Measurements from ENCODE around the gene AMIGO3.

The AMIGO3 gene

DNA sequence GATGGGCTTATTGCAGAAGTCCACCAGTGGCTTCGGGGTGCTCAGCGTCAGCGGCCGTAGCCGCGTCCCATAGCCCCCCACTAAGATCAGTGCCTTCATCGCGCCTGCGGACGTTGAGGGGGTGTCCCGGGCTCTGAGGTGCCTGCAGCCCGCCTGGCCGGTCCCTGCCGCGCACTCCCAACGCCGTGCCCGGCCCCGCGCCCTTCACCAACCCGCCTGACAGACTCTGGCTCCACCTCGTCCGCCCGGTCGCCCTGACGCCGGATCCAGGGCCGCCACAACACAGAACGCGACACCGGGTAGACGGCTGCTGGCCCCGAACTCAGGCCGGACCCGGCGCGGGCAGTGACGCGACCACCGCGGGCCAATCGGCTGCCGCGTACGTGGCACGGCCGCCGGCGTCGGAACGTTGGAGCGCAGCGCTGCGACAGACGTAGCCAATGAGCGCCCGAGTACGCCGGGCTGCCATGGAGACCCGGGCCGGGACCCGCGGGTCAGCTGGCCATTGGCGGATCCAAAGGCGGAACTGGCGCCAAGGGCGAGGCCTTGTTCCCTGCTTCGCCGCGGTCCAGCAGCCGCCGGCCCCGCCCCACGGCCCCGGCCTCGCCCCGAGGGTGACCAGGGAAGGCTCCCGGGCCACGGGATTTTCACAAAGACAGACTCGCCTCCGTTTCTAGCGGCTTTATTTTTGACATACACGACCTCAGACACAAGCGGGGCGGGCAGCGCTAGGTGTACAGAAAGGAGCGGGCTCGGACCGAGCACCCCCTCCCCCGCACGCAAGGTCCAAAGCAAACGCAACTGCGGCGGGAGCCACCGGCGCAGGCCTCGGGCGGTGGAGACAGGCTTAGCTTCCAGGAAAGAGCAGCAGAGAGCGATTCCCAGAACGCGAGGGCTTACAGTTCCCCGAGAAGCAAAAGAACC, 4.4 kb upstream of the AMIGO3 start, which contains the start of gene GMPPB:
GMPPB (minus strand) TSS at position 324 of the 924 bp plus-strand sequence; CDS start at position 99, 225 bp downstream.
- DNase-seq, result peak; percentile 91

DNA sequence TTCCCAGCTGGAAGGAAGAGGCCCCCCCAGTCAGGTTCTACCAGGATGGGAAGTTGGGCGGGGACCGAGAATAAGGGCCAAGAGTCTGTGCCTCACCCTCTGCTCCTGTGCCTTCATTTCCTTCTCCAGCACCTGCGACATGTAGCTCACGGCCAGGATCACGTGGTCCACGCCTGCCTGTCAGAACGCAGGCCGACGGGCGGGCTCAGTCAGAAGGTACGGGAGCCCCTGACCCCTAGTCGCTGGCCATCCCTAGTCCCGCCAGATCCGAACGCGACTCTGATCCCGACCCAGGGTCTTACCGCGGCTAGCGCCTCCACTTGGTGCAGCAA, 3.8 kb upstream of the AMIGO3 start:
- peak; percentile 27 for DNase-seq

DNA sequence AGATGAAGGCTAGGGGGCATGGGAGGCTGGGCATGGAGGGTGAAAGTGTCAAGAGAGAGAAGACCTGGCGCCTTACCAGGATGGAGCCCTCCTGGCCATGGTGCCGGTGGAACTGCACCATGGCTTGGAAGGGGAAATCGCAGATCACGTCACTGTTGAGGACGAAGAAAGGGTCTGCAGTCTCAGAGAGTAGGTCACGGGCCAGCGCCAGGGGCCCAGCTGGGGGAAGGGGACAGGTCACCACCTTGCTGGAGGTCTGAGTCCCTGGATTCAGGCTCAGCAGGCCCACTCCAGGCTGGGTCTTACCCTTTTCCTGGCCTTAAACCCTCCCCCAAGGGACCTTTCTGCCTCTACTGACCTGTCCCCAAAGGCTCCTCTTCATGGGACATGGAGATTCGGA, 3.4 kb upstream of the AMIGO3 start:
- DNase-seq, result no peak

DNA sequence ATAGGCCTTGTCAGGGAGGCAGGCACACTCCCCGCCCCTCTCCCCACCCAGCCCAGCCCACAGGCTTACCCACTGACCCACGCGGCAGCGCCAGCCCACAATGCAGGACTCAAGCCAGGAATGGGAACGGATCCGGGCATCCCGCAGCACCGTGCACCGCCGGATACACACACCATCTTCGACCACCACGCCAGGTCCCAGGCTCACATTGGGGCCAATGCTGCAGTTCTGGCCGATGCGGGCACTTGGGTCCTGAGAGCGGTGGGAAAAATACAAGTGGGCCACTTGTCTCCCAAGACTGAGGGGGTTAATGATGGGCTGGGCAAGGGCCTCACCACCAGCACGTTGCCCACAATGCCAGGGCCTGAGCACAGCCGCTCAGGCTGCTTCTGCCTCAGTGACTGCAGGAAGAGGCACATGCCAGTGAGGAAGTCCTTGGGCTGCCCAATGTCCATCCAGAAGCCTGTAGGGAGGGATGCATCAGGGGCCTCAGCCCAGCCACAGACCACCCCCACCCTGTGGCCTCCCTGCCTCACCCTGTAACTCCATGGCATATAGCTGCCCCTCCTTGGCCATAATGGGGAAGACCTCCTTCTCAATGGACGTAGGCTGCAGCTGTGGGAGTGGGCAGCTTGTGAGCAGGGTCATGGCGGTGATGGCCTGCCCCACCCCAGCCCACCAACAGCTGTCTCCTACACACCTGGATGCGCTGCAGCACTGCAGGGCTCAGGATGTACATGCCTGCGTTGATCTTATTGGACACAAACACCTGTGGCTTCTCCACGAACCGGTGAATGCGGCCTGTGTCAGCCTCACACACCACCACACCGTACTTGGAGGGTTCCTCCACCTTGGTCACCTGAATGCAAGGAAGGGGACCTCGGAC, 2.7 kb upstream of the AMIGO3 start:
- DNase-seq, result no peak

DNA sequence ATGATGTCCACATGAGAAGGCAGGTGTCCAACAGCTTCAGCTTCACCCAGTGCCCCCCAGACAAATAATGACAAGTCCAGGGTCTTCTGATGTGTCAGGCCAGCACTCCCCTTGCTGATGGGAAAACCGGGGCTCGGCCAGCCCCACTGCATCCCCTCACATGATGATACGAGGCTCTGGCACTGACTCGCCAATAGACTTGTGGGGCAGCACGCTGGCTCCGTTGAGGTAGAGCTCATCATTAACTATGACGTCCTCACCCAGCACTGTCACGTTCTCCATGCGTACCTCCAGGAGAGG, 2.1 kb upstream of the AMIGO3 start:
- DNase-seq, result no peak

DNA sequence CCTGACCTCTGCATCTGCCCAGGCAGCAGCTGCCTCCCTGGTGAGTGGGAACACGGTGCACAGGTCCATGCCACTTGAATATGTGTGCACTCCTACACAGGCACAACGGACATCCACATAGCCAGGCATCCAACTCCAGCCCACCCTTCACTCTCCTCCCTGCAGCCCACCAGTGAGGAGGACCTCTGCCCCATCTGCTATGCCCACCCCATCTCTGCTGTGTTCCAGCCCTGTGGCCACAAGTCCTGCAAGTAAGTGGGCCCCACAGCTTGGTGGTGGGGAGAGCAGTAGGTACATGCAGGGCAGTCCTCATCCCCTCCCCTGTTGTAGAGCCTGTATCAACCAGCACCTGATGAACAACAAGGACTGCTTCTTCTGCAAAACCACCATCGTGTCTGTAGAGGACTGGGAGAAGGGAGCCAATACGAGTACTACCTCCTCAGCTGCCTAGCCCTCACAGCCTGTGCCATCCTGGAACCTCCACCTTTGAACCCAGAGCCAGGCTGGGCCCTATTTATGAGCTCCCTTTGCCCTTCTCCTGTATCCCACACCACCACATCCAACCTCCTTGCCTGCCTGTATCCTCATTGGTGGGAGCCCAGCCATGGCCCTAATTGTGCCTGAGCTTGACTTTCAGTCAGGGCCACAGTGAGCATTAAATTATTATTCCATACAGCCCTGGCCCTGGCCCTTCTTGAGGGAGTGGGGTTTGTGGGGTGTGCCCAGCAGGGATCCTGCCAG, 1.5 kb upstream of the AMIGO3 start:
- DNase-seq, result no peak

DNA sequence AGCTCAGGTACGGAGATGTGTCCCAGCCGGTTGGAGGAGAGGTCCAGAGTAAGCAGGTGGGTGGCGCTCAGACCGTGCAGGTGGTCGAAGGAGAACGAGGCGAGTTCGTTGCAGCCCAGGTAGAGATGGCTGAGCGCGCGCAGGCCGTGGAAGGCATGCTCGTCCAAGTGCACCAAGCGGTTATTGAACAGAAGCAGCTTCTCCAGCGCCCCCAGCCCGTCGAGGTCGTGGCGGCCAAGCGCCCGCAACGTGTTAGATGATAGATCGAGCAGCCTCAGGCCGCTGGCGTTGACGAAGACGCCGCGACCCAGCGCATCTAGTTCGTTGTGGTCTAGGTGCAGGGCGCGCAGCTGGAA, 648 bp downstream of the AMIGO3 start:
- DNase-seq, result peak; percentile 33

DNA sequence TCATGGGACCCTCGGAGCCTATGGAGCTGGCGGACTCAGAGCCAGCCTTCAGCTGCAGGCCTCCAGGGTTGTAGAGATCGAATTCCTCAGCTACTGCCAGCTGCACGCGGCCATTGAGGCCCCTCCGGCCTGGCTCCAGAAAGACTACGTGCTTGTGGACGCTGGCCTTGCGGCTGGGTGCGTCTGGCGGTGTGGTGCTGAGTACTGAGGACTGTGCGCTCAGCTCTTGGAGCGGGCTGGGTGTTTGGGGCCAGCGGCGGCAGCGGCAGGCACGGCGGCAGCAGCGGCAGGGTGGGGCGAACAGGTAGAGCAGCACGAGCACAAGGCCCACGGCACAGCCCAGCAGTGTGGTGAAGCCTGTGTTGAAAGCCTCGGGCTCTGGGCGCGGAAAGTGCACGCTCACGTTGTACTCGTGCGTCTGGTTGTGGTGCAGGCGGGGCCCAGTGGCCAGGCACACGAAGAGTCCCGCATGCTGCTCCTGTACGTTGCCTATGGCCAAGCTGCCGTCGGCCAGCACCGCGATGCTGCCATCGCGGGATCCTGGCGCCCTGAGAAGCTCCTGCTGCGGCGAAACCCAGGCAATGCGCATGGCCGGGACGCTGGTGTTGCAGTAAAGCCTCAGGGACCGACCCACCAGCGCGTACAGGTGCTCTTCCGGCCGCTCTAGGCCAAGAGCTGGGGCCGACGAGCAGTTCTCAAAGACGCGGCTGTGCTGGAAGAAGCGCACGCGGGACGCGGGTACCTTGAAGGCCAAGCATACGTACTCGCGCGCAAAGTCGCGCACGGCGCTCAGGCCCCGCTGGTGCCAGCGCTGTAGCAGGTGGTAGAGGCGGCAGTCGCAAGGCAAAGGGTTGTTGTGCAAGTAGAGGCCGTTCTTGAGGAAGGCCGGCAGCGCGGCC, 1.3 kb downstream of the AMIGO3 start:
- DNase-seq, result no peak

DNA sequence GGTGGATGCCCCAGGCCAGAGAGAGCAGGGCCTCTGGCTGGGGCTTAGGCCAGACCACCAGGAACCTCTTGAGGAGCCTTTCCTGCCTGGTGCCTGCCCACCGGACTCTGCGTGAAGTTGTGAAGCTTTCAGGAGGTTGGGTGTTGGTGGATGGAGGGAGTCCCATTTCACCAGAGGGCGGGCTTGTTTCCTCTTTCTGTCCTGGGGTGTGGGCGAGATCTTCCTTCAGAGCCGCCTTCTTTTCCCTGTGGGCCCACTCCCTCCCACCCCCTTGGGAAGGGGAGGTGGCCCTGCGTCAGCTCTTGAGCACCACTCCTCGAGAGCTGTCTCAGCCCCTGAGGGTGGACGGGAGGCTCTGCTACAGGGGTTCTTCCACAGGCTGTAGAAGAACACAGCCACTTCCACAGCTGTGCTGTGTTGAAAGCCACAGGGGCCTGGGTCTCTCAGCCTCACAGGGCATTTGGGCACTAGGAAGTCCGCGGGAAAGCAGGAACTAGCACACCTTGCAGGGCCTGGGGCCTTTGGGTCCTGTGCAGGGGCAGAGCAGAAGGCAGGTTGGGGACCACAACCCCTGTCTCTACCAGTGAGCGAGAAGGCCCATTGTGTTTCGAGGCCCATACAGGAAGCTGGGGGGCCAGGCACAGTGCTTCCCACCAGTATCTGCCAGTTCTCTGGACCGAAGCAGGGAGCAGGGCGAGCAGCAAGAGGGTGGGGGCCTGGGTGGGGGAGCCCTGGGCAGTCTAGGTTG, 2.1 kb downstream of the AMIGO3 start:
- DNase-seq, result no peak

DNA sequence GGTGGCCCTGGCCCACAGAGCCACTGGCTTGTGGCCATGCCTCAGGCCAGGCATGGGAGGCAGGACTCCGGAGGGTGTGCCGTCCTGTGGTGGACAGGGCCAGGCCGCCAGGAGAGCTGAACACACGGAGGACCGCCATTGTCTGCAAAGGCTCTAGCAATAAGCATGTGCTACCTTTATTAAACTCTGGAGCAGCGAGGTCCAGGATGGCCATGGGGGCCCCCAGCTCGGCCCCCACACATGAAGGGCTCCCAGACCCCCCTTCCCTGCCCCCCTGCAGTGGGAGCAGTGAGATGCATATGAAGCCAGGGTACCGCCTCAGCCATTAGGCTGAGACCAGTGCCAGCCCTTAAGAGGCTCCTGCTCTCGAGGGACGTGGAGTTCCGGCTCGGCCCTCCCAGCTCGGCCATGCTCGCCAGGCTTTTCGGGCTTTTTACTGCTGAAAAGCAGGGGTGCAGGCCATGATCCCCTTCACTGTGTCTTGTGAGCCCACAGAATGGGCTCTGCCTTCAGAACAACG, 2.7 kb downstream of the AMIGO3 start:
- DNase-seq, result no peak

DNA sequence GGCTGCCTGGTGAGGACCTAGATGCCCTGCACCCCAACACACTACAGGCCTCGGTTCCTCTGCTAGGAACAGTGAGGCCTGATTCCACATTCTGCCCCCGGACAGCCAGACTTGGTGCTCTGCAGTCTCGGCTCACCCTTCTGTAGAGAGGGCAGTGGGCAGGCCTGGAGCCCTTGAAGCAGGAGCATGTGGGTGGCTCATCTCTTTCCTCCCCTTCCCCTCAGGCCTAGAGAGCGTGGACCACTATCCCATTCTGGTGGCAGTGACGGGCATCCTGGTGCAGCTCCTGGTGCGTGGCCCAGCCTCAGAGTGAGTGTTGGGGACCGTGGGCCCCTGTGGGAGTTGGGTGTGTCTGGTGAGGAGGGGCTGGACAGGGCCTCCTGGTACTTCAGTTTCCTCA, 3.3 kb downstream of the AMIGO3 start:
- DNase-seq, result no peak

DNA sequence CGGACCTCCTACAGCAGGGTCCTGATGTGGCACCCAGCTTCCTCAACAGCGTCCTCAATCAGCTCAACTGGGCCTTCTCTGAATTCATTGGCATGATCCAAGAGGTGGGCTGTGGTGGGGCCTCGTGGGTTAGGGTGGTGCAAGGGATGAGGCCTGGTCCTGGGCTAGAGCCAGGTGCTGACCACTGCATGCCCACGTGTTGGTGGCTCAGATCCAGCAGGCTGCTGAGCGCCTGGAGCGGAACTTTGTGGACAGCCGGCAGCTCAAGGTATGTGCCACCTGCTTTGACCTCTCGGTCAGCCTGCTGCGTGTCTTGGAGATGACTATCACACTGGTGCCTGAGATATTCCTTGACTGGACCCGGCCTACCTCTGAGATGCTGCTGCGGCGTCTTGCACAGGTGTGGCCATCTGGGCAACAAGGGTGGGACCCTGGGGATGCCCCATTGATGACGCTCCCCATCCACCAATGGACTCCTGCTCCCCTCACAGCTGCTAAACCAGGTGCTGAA, 3.8 kb downstream of the AMIGO3 start:
- DNase-seq, result no peak

DNA sequence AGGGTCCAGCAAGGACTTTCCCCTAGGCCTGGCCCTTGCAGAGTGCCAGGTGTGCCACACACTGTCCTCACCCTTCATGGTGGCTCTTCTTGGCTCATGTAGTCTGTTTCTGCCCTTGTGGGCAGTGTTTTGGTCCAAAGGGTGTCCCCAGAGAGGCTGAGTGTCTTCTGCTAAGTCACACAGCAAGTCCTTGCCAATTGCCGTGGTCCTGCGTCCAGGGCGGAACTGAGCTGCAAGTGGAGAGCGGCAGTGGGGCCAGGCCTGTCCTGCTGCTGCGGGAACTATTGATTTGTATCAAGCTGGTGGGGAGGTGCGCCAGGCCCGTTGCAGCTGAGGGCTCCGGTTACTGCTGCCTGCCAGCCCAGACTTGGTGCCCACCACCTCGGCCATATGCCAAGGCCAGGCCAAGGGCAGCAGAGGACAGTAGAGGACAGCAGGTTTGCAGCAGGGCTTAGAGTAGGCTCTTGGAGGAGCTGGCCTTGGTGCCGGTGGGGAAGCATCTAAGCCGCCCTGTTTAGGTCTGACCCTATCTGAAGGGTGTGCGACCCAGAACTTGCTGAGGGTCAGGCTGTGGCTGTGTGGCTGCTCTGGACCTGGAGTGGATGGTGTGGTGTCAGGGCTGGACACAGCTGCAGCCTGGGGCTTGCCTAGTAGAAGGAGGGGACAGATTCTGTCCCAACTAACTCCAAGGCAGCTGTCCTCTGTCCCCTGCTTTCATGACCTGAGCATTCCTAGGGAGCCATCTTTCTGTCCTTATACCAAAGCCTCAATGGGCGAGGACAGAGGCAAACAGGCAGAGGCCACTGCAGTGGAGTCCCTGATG, 4.5 kb downstream of the AMIGO3 start:
- DNase-seq, result no peak

DNA sequence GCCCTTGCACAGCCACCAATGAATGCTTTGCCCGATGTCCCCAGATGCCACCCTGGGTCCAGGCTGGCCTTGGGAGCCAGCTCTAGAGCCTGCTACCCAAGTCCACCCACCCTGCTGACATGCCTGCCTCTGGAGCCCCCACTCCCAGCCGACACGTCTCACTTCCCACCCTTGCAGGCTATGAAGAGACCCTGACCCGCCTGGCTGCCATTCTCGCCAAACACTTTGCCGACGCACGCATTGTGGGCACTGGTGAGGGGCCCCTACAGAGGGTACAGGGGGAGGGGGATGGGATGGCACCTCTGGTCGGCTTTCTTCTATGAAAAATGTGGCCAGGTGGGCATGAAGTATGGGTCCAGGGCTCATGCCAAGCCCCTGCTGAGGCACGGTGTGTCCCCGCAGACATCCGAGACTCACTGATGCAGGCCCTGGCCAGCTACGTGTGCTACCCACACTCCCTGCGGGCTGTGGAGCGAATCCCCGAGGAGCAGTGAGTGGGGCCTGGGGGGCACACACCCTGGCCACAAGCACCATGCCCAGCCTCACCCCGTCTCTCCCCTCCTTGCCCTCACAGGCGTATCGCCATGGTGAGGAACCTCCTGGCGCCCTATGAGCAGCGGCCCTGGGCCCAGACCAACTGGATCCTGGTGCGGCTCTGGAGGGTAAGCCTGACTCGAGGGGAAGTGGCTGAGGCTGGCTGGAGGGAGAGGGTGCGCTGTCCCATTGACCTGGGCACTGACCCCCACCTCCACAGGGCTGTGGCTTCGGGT, 6.0 kb downstream of the AMIGO3 start:
- DNase-seq, result no peak

DNA sequence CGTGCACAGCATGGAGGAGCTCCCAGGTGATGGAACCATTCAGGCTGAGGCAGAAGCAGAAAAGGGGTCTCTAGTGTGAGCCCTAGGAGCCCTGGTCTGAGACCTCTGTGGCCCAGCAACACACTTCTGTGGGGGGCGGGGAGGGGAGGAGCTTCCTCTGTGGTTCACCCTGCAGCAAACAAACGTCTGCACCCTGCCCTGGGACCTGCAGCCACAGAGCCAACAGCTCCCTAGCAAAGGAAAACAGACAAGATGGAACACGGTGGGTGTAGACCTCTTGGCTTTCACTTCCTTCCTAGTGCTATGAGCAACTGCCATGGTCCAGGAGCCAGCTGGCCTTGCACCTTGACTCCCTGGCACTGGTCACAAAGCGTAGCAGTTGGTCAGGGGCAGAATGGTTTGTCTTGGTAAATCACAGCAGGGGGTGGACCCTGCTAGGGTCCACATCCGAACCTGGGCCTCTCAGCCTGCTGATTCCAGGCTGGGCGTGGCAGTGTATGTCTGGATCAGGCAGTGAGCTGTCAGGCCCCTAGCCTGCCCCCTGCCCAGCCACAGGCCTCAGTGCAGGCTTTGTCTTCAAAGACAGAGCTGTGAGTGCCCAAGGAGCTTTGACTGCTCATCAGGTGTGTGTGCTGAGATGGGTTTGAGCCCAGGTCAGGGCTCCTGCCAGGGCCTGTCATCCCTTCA, 6.7 kb downstream of the AMIGO3 start:
- no peak for DNase-seq

DNA sequence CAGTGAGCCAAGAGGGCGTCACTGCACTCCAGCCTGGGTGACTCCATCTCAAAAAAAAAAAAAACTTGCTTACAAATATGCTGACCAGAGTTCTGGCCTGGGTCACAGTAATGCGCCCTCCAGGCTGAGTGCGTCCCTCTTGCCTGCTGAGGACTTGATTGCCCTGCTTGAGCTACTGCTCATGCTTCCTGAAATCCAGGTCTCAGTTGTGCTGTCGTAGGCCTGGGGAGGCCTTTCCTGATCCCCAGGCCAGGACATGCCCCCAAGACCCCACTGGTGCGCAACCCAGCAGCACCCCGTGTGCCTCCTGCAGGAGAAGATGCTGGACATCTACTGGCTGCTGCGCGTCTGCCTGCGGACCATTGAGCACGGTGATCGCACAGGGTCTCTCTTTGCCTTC, 7.3 kb downstream of the AMIGO3 start:
- DNase-seq, result no peak

DNA sequence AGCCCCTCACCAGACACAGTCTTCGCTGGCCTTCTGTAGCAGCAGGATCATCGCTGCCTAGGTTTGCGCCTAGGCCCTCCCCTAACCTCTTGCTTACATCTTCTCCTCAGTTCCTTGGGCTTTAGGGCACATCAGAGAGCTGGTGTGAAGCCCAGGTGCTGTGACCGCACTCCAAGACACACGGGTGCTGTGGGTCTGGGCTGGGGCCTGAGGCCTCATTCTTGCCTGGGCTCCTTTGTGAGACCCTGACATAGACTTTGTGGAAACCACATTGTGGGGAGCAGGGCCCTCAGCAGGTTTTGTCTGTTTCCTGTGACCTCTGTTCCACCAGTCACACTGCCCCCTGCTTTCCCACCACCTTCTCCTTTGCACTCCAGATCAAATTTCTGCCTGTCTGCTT, 8.0 kb downstream of the AMIGO3 start:
- DNase-seq, result no peak

DNA sequence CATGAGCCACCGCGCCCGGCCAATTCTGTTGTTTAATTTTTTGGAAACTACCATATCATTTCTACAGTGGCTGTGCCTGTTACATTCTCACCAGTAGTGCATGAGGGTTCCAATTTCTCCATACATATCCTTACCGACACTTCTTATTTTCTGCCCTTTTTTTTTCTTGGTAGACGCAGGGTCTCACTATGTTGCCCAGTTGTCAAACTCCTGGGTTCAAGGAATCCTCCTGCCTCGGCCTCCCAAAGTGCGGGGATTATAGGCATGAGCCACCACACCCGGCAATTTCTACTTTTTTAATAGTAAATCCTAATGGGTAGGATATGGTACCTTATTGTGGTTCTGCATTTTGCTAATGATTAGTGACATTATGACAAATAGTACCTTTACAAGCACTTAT, 9.6 kb downstream of the AMIGO3 start:
- no peak for DNase-seq

DNA sequence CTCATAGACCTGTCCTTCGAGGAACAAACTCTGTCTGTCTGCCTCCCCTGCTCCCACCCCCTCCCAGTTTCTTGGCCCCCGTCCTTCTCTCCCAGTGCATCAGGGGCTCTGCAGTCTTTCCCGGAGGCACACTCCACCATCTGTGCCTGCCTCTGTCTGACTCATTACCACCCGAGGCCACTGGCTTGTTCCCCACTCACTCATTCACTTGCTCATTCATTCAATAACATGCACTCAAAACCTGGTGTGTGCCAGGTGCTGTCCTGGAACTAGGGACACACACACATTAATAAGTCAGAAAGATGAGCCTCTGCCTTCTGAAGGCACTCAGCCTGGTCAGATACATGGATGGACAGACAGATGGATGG, 12.4 kb downstream of the AMIGO3 start:
- DNase-seq, result no peak

Data from NCI-H146 (cell line).